Body of pancreas (tissue), 4 donors: Measurements from ENCODE around the gene NIN. TPM values are rescaled to one million over a fixed set of nuclear protein-coding genes. Genes with fewer than 3 reads are reported as not detected.

Experiments used
- ATAC-seq: fragments of 150-250 bp; one replicate; pipeline ENCODE4 v1.9.1; 2016
- DNase-seq, 4 donors: peaks; one replicate each; pipeline ENCODE4 v3.0.0-alpha.2; 2019
- H3K27ac ChIP-seq, 4 donors: fragments of 200-600 bp; sonication (generic); 1 replicate in 3 of 4; 2 replicates in 1 of 4; pipeline versions ENCODE4 v1.5.1 to v1.6.1; 2016 to 2019; ENCODE audit warnings: mild to moderate bottlenecking in 1 of 4, mixed read lengths in 1 of 4, moderate library complexity in 1 of 4
- H3K27me3 ChIP-seq, 2 donors: fragments of 200-600 bp; sonication (generic); one replicate each; pipeline ENCODE4 v1.6.0; 2016; ENCODE audit warnings: mild to moderate bottlenecking in 1 of 2
- H3K36me3 ChIP-seq, 2 donors: fragments of 200-600 bp; sonication (generic); replicated peaks in 1 of 2; 2 replicates each; pipeline ENCODE4 v1.5.1; 2016; ENCODE audit warnings: low read depth in 2 of 2; ENCODE audit not compliant: insufficient read depth in 1 of 2
- H3K4me1 ChIP-seq: fragments of 200-600 bp; sonication (generic); one replicate; pipeline ENCODE4 v1.6.0; 2016
- H3K4me3 ChIP-seq, 2 donors: fragments of 200-600 bp; sonication (generic); 1 replicate in 1 of 2; 2 replicates in 1 of 2; pipeline ENCODE4 v1.5.1; 2016 to 2019
- H3K9me3 ChIP-seq, 3 donors: fragments of 200-600 bp; sonication (generic); 1 replicate in 2 of 3; 2 replicates in 1 of 3; pipeline ENCODE4 v1.5.1; 2016
- CTCF ChIP-seq, 7 experiments: fragments of 450-650 bp in 4 of 7; fragments of 200-600 bp in 3 of 7; sonication (generic) in 3 of 7; IDR thresholded peaks; one replicate each; pipeline ENCODE4 v1.5.1; 2016 to 2019; ENCODE audit warnings: antibody characterized with exemption in 7 of 7
- POLR2A ChIP-seq, 3 donors: fragments of 450-650 bp; IDR thresholded peaks; one replicate each; pipeline ENCODE4 v1.6.1; 2016; ENCODE audit warnings: antibody characterized with exemption in 3 of 3, mild to moderate bottlenecking in 2 of 3
- WGBS, 2 donors: methylation state at CpG; one replicate each; pipeline ENCODE4 v1.1.5; 2017; 5-methylcytosine and 5-hydroxymethylcytosine counted together
- intact Hi-C: fragments of 100-400 bp; cut with DNase I; formaldehyde crosslinking; loops from one replicate; pipeline ENCODE4 v1.15.1; 2023
- total RNA-seq, 2 donors: library from RNA; depleted of rRNA; stranded (reverse); fragments of >200 nt; gene quantifications; one replicate each; pipeline ENCODE4 v1.1.0, GENCODE V29; 2016

NIN gene
- total RNA-seq, 2 donors from 2014 or later = 6.6 to 16.9 TPM

GRCh38 chr14:50734950-50735695 lies 95.8 kb downstream of the NIN start:
- no peak for DNase-seq

GRCh38 chr14:50733494-50733893 lies 97.5 kb downstream of the NIN start:
- H3K9me3 ChIP-seq = no peaks in the 10 kb centered on the region
- peaks cover 12% of the 10 kb centered on the region for H3K4me1 ChIP-seq
- DNase-seq (no peak), ATAC-seq (no peak)
- H3K27me3 ChIP-seq = no peaks in the 10 kb centered on the region
- H3K4me3 ChIP-seq = no peak overlapping the region
- WGBS, 2 donors = 69 to 70% methylated on average over 2 of the region's 2 CpGs
- H3K27ac ChIP-seq = no peak overlapping the region
- intact Hi-C loops = no loop called here
- TF ChIP-seq CTCF (IDR thresholded peaks at IDR 0.05) = no peak
- TF ChIP-seq POLR2A (IDR thresholded peaks at IDR 0.05) = no peak
- H3K36me3 ChIP-seq = peaks cover 0 to 9% of the 10 kb centered on the region in 2 donors

More at GRCh38 chr14:50734950-50735695, 95.8 kb downstream of the NIN start:
- intact Hi-C loops = no loop called here
- H3K36me3 ChIP-seq = peaks cover 0 to 3% of the 10 kb centered on the region in 2 donors
- peaks cover 20% of the 10 kb centered on the region for H3K4me1 ChIP-seq
- no peak for ATAC-seq
- TF ChIP-seq POLR2A (IDR thresholded peaks at IDR 0.05) = no peak
- TF ChIP-seq CTCF (IDR thresholded peaks at IDR 0.05) = peak in 3 of 7 experiments; percentile 29 to 36 (median 31)
- WGBS, 2 donors = 52 to 74% methylated on average over 4 of the region's 4 CpGs
- peak overlapping the region in 1 of 4 donors; percentile 1 for H3K27ac ChIP-seq
- no peak overlapping the region for H3K4me3 ChIP-seq
- no peaks in the 10 kb centered on the region for H3K27me3 ChIP-seq
- H3K9me3 ChIP-seq = no peaks in the 10 kb centered on the region

GRCh38 chr14:50728836-50729235 lies 102.1 kb downstream of the NIN start:
- H3K36me3 ChIP-seq = peaks cover 0 to 13% of the 10 kb centered on the region in 2 donors

GRCh38 chr14:50726372-50727107 lies 104.4 kb downstream of the NIN start:
- Histone ChIP-seq H3K4me1 (no peaks in the 10 kb centered on the region), H3K27me3 (no peaks in the 10 kb centered on the region), H3K4me3 (no peak overlapping the region), H3K9me3 (no peaks in the 10 kb centered on the region), H3K36me3 (peaks cover 0 to 11% of the 10 kb centered on the region in 2 donors), H3K27ac (no peak overlapping the region)
- intact Hi-C loops = no loop called here
- no peak for TF ChIP-seq POLR2A (IDR thresholded peaks at IDR 0.05)
- no peak for TF ChIP-seq CTCF (IDR thresholded peaks at IDR 0.05)
- 86 to 96% methylated on average over 3 of the region's 3 CpGs for WGBS, 2 donors
- no peak for ATAC-seq
- no peak for DNase-seq

More at GRCh38 chr14:50728836-50729235, 102.1 kb downstream of the NIN start:
- ATAC-seq = no peak
- no peak overlapping the region for H3K4me3 ChIP-seq
- H3K9me3 ChIP-seq = no peaks in the 10 kb centered on the region
- TF ChIP-seq POLR2A (IDR thresholded peaks at IDR 0.05) (no peak), CTCF (IDR thresholded peaks at IDR 0.05) (no peak)
- no peaks in the 10 kb centered on the region for H3K27me3 ChIP-seq
- intact Hi-C loops = no loop called here
- 85 to 87% methylated on average over 6 of the region's 6 CpGs for WGBS, 2 donors
- no peaks in the 10 kb centered on the region for H3K4me1 ChIP-seq
- DNase-seq = no peak
- no peak overlapping the region for H3K27ac ChIP-seq
